ENCODE measurements around the gene MYO16. TPM values are rescaled to one million over a fixed set of nuclear protein-coding genes. Genes with fewer than 3 reads are reported as not detected.

The MYO16 gene
- total RNA-seq, 1 donor from 2014 or later = 2.3 TPM

- DNase-seq (ENCODE audit: low spot score, unreplicated experiment) = no peak
- TF ChIP-seq, protein P1, sequence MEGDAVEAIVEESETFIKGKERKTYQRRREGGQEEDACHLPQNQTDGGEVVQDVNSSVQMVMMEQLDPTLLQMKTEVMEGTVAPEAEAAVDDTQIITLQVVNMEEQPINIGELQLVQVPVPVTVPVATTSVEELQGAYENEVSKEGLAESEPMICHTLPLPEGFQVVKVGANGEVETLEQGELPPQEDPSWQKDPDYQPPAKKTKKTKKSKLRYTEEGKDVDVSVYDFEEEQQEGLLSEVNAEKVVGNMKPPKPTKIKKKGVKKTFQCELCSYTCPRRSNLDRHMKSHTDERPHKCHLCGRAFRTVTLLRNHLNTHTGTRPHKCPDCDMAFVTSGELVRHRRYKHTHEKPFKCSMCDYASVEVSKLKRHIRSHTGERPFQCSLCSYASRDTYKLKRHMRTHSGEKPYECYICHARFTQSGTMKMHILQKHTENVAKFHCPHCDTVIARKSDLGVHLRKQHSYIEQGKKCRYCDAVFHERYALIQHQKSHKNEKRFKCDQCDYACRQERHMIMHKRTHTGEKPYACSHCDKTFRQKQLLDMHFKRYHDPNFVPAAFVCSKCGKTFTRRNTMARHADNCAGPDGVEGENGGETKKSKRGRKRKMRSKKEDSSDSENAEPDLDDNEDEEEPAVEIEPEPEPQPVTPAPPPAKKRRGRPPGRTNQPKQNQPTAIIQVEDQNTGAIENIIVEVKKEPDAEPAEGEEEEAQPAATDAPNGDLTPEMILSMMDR (IDR thresholded peaks at IDR 0.05; ENCODE audit: unreplicated experiment) = no peak
- Mint-ChIP-seq H3K27ac (no peak overlapping the region), H3K27me3 (peaks cover 34% of the 10 kb centered on the region), H3K4me1 (ENCODE audit: low read depth) (no peaks in the 10 kb centered on the region), H3K4me3 (ENCODE audit: low read depth) (no peak overlapping the region), H3K36me3 (ENCODE audit: insufficient read depth) (no peaks in the 10 kb centered on the region), H3K9me3 (ENCODE audit: low read depth) (no peaks in the 10 kb centered on the region)
Measured at GRCh38 chr13:109203587-109203986, 574.2 kb downstream of the MYO16 start.

GRCh38 chr13:109204252-109204651, 574.8 kb downstream of the MYO16 start:
- TF ChIP-seq, protein P1 (IDR thresholded peaks at IDR 0.05; ENCODE audit: unreplicated experiment) = no peak
- H3K27ac Mint-ChIP-seq = no peak overlapping the region
- H3K9me3 Mint-ChIP-seq (ENCODE audit: low read depth) = no peaks in the 10 kb centered on the region
- no peaks in the 10 kb centered on the region for H3K36me3 Mint-ChIP-seq (ENCODE audit: insufficient read depth)
- H3K4me1 Mint-ChIP-seq (ENCODE audit: low read depth) = no peaks in the 10 kb centered on the region
- no peak overlapping the region for H3K4me3 Mint-ChIP-seq (ENCODE audit: low read depth)
- peaks cover 36% of the 10 kb centered on the region for H3K27me3 Mint-ChIP-seq
- no peak for DNase-seq (ENCODE audit: low spot score, unreplicated experiment)

GRCh38 chr13:109204657-109205056, 575.2 kb downstream of the MYO16 start:
- no peak overlapping the region for H3K4me3 Mint-ChIP-seq (ENCODE audit: low read depth)
- H3K4me1 Mint-ChIP-seq (ENCODE audit: low read depth) = no peaks in the 10 kb centered on the region
- H3K27me3 Mint-ChIP-seq = peaks cover 36% of the 10 kb centered on the region
- TF ChIP-seq, protein P1 (IDR thresholded peaks at IDR 0.05; ENCODE audit: unreplicated experiment) = no peak
- DNase-seq (ENCODE audit: low spot score, unreplicated experiment) = no peak
- no peaks in the 10 kb centered on the region for H3K36me3 Mint-ChIP-seq (ENCODE audit: insufficient read depth)
- H3K9me3 Mint-ChIP-seq (ENCODE audit: low read depth) = no peaks in the 10 kb centered on the region
- H3K27ac Mint-ChIP-seq = no peak overlapping the region

DNA sequence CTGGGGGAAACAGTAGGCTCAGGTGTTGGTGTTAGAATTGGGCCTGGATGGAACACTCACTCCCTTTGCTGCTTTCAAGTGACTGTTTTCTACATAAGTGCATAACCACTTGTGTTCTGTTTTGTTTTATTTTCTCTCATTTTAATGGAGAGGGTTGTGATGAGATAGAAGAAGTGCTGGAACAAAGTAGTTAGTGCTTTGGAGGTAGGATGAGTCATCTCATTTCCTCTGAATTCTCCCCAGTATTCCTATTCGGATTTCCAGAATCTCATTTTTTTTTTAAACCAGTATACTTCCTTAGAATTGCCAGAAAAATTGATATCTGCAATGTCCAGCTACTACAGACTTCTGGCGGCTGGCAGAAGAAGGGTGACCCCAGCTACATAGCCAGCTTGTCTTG, 575.9 kb downstream of the MYO16 start:
- Mint-ChIP-seq H3K36me3 (ENCODE audit: insufficient read depth) (no peaks in the 10 kb centered on the region), H3K4me3 (ENCODE audit: low read depth) (no peak overlapping the region), H3K9me3 (ENCODE audit: low read depth) (no peaks in the 10 kb centered on the region), H3K27ac (no peak overlapping the region), H3K27me3 (peaks cover 36% of the 10 kb centered on the region), H3K4me1 (ENCODE audit: low read depth) (peaks cover 3% of the 10 kb centered on the region)
- TF ChIP-seq, protein P1 (IDR thresholded peaks at IDR 0.05; ENCODE audit: unreplicated experiment) = no peak
- no peak for DNase-seq (ENCODE audit: low spot score, unreplicated experiment)

GRCh38 chr13:109206616-109207015, 577.2 kb downstream of the MYO16 start:
- no peak for DNase-seq (ENCODE audit: low spot score, unreplicated experiment)
- Mint-ChIP-seq H3K36me3 (ENCODE audit: insufficient read depth) (no peaks in the 10 kb centered on the region), H3K27me3 (peaks cover 42% of the 10 kb centered on the region), H3K9me3 (ENCODE audit: low read depth) (no peaks in the 10 kb centered on the region), H3K4me3 (ENCODE audit: low read depth) (no peak overlapping the region), H3K27ac (no peak overlapping the region), H3K4me1 (ENCODE audit: low read depth) (peaks cover 3% of the 10 kb centered on the region)
- TF ChIP-seq, protein P1 (IDR thresholded peaks at IDR 0.05; ENCODE audit: unreplicated experiment) = no peak

Data from progenitor cell of endocrine pancreas (in vitro differentiated cells).